ENCODE results near the gene KIF12.

KIF12 gene

GRCh38 chr9:114123031-114123977 lies 24.2 kb upstream of the KIF12 start:
- DNase-seq (ENCODE audit: low read depth): no peak

- DNase-seq (ENCODE audit: low read depth): no peak
These were observed 23.3 kb upstream of the KIF12 start for GRCh38 chr9:114122136-114123027.

GRCh38 chr9:114121227-114122135 lies 22.4 kb upstream of the KIF12 start:
- no peak for DNase-seq (ENCODE audit: low read depth)

- DNase-seq (ENCODE audit: low read depth): no peak
These were observed 21.3 kb upstream of the KIF12 start for GRCh38 chr9:114120192-114121014.

GRCh38 chr9:114119242-114120191 lies 20.4 kb upstream of the KIF12 start:
- no peak for DNase-seq (ENCODE audit: low read depth)

- no peak for DNase-seq (ENCODE audit: low read depth)
These were observed 19.1 kb upstream of the KIF12 start for GRCh38 chr9:114117996-114118830.

- DNase-seq (ENCODE audit: low read depth): no peak
These were observed 18.5 kb upstream of the KIF12 start for GRCh38 chr9:114117614-114117995.

GRCh38 chr9:114116126-114116747 lies 17.1 kb upstream of the KIF12 start:
- DNase-seq (ENCODE audit: low read depth): no peak

- no peak for DNase-seq (ENCODE audit: low read depth)
These were observed 16.6 kb upstream of the KIF12 start for GRCh38 chr9:114115654-114116125.

GRCh38 chr9:114114364-114114763 lies 15.3 kb upstream of the KIF12 start:
- no peak for DNase-seq (ENCODE audit: low read depth)

- DNase-seq (ENCODE audit: low read depth): no peak
These were observed 13.9 kb upstream of the KIF12 start for GRCh38 chr9:114112778-114113584.

- DNase-seq (ENCODE audit: low read depth): no peak
These were observed 13.2 kb upstream of the KIF12 start for GRCh38 chr9:114112325-114112724.

GRCh38 chr9:114110180-114110579 lies 11.1 kb upstream of the KIF12 start:
- DNase-seq (ENCODE audit: low read depth): no peak

- DNase-seq (ENCODE audit: low read depth): no peak
These were observed 10.0 kb upstream of the KIF12 start for GRCh38 chr9:114109124-114109523.

- DNase-seq (ENCODE audit: low read depth): no peak
These were observed 9.1 kb upstream of the KIF12 start for GRCh38 chr9:114108016-114108833.

- no peak for DNase-seq (ENCODE audit: low read depth)
These were observed 8.4 kb upstream of the KIF12 start for GRCh38 chr9:114107286-114108001.

All from activated gamma-delta T cell treated with anti-CD3 and anti-CD28 coated beads, Interleukin-2, amount 50 U/mL, for 16 hours (primary cell).